Measurements from ENCODE around the gene ACP1. TPM values are rescaled to one million over a fixed set of nuclear protein-coding genes. Genes with fewer than 3 reads are reported as not detected.

The ACP1 gene
- total RNA-seq, 1 experiment from 2014 or later = 90.9 TPM

GRCh38 chr2:309954-310510, 45.3 kb downstream of the ACP1 start:
- TF ChIP-seq SIN3A (IDR thresholded peaks at IDR 0.05; ENCODE audit: borderline replicate concordance, insufficient read depth, low read depth, low read length) (no peak), TCF7L2 (IDR thresholded peaks at IDR 0.05; ENCODE audit: low read depth, low read length) (no peak), REST (IDR thresholded peaks at IDR 0.05; ENCODE audit: insufficient read depth in 1 of 2, low read depth in 2 of 2, low read length in 1 of 2) (no peak), POLR2AphosphoS5 (IDR thresholded peaks at IDR 0.05; ENCODE audit: low read depth, low read length) (no peak)
- TF ChIP-seq, protein P1, sequence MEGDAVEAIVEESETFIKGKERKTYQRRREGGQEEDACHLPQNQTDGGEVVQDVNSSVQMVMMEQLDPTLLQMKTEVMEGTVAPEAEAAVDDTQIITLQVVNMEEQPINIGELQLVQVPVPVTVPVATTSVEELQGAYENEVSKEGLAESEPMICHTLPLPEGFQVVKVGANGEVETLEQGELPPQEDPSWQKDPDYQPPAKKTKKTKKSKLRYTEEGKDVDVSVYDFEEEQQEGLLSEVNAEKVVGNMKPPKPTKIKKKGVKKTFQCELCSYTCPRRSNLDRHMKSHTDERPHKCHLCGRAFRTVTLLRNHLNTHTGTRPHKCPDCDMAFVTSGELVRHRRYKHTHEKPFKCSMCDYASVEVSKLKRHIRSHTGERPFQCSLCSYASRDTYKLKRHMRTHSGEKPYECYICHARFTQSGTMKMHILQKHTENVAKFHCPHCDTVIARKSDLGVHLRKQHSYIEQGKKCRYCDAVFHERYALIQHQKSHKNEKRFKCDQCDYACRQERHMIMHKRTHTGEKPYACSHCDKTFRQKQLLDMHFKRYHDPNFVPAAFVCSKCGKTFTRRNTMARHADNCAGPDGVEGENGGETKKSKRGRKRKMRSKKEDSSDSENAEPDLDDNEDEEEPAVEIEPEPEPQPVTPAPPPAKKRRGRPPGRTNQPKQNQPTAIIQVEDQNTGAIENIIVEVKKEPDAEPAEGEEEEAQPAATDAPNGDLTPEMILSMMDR (IDR thresholded peaks at IDR 0.05) = no peak
- CTCF ChIA-PET = no interaction called here

GRCh38 chr2:310994-311393, 46.2 kb downstream of the ACP1 start:
- Histone ChIP-seq H3K4me1 (ENCODE audit: control insufficient read depth, insufficient read depth, low read length) (no peaks in the 10 kb centered on the region), H3K36me3 (ENCODE audit: control insufficient read depth, insufficient read depth, low read length) (no peaks in the 10 kb centered on the region), H3K4me3 (ENCODE audit: low read depth in 2 of 2, low read length in 2 of 2) (no peak overlapping the region), H3K9me3 (ENCODE audit: control insufficient read depth, insufficient read depth, low read depth, low read length) (no peaks in the 10 kb centered on the region), H3K27me3 (ENCODE audit: control insufficient read depth, insufficient read depth, low read length) (no peaks in the 10 kb centered on the region), H3K27ac (ENCODE audit: low read length) (no peak overlapping the region)
- CTCF ChIA-PET = no interaction called here
- ATAC-seq = no peak
- DNase-seq (ENCODE audit: low read depth, low spot score) = no peak
- in situ Hi-C loops (cut with HindIII; ENCODE audit: low pct_unique_long_range_greater_than_20kb, low sequenced_read_pairs) = no loop called here
- TF ChIP-seq TCF7L2 (IDR thresholded peaks at IDR 0.05; ENCODE audit: low read depth, low read length) = no peak
- no TSS peak for BruUV-seq (replicated peaks)
- intact Hi-C loops (cut with micrococcal nuclease; ENCODE audit: unreplicated experiment) = no loop called here
- POLR2A ChIA-PET = no interaction called here

More at GRCh38 chr2:309954-310510, 45.3 kb downstream of the ACP1 start:
- intact Hi-C loops (cut with micrococcal nuclease; ENCODE audit: unreplicated experiment) (no loop called here), in situ Hi-C loops (cut with HindIII; ENCODE audit: low pct_unique_long_range_greater_than_20kb, low sequenced_read_pairs) (no loop called here)
- no peak overlapping the region for H3K4me3 ChIP-seq (ENCODE audit: low read depth in 2 of 2, low read length in 2 of 2)
- H3K27ac ChIP-seq (ENCODE audit: low read length) = no peak overlapping the region
- POLR2A ChIA-PET = no interaction called here
- H3K9me3 ChIP-seq (ENCODE audit: control insufficient read depth, insufficient read depth, low read depth, low read length) = no peaks in the 10 kb centered on the region
- no peaks in the 10 kb centered on the region for H3K36me3 ChIP-seq (ENCODE audit: control insufficient read depth, insufficient read depth, low read length)
- H3K27me3 ChIP-seq (ENCODE audit: control insufficient read depth, insufficient read depth, low read length) = no peaks in the 10 kb centered on the region; the same call in 1 of the 2 replicates
- BruUV-seq (replicated peaks) = no TSS peak
- DNase-seq (ENCODE audit: low read depth, low spot score) (no peak), ATAC-seq (no peak)
- H3K4me1 ChIP-seq (ENCODE audit: control insufficient read depth, insufficient read depth, low read length) = no peaks in the 10 kb centered on the region

GRCh38 chr2:313991-314390, 49.2 kb downstream of the ACP1 start:
- ATAC-seq = no peak
- no peaks in the 10 kb centered on the region for H3K4me1 ChIP-seq (ENCODE audit: control insufficient read depth, insufficient read depth, low read length)
- intact Hi-C loops (cut with micrococcal nuclease; ENCODE audit: unreplicated experiment) (no loop called here), in situ Hi-C loops (cut with HindIII; ENCODE audit: low pct_unique_long_range_greater_than_20kb, low sequenced_read_pairs) (no loop called here)
- POLR2A ChIA-PET = no interaction called here
- DNase-seq (ENCODE audit: low read depth, low spot score) = no peak
- TF ChIP-seq SIN3A (IDR thresholded peaks at IDR 0.05; ENCODE audit: borderline replicate concordance, insufficient read depth, low read depth, low read length) = no peak
- no peak for TF ChIP-seq POLR2AphosphoS5 (IDR thresholded peaks at IDR 0.05; ENCODE audit: low read depth, low read length)
- TF ChIP-seq, protein P1 (IDR thresholded peaks at IDR 0.05) = no peak
- TF ChIP-seq TCF7L2 (IDR thresholded peaks at IDR 0.05; ENCODE audit: low read depth, low read length) = no peak
- TF ChIP-seq REST (IDR thresholded peaks at IDR 0.05; ENCODE audit: insufficient read depth in 1 of 2, low read depth in 2 of 2, low read length in 1 of 2) = no peak
- no peak overlapping the region for H3K27ac ChIP-seq (ENCODE audit: low read length)
- no TSS peak for BruUV-seq (replicated peaks)
- no peaks in the 10 kb centered on the region for H3K9me3 ChIP-seq (ENCODE audit: control insufficient read depth, insufficient read depth, low read depth, low read length)
- CTCF ChIA-PET = no interaction called here
- H3K36me3 ChIP-seq (ENCODE audit: control insufficient read depth, insufficient read depth, low read length) = no peaks in the 10 kb centered on the region
- no peaks in the 10 kb centered on the region for H3K27me3 ChIP-seq (ENCODE audit: control insufficient read depth, insufficient read depth, low read length)
- no peak overlapping the region for H3K4me3 ChIP-seq (ENCODE audit: low read depth in 2 of 2, low read length in 2 of 2)

Measured in Panc1 (cell line).